Measurements from ENCODE around the gene RSRC2. TPM values are rescaled to one million over a fixed set of nuclear protein-coding genes. Genes with fewer than 3 reads are reported as not detected.
"Not testable (repeated sequence)": the region's sequence is repeated elsewhere in the genome, so short reads cannot be mapped to it uniquely, and the experiment has no call there.

The RSRC2 gene
- total RNA-seq, 1 experiment from 2014 or later: 57.9 TPM

- DNase-seq: peak; percentile 99
- peaks cover 52% of the 10 kb centered on the region for H3K36me3 ChIP-seq
- H3K4me3 ChIP-seq: peak within 1 kb of the TSS; percentile 90
- H3K9me3 ChIP-seq: no peaks in the 10 kb centered on the region
- no peaks in the 10 kb centered on the region for H3K27me3 ChIP-seq
Observed at GRCh38 chr12:122500685-122501488, 25.8 kb downstream of the RSRC2 start, which contains the start of gene ZCCHC8. ZCCHC8 (minus strand) TSS chr12:122500932; CDS start chr12:122500840, 92 bp downstream.

- peak; percentile 49 for DNase-seq
- H3K9me3 ChIP-seq: no peaks in the 10 kb centered on the region
- no peaks in the 10 kb centered on the region for H3K27me3 ChIP-seq
- peak overlapping the region; percentile 90 for H3K4me3 ChIP-seq
- H3K36me3 ChIP-seq: peaks cover 48% of the 10 kb centered on the region
Observed at GRCh38 chr12:122499991-122500684, 26.6 kb downstream of the RSRC2 start.

- Histone ChIP-seq H3K4me3 (no peak overlapping the region), H3K27me3 (no peaks in the 10 kb centered on the region), H3K36me3 (peaks cover 54% of the 10 kb centered on the region), H3K9me3 (no peaks in the 10 kb centered on the region)
- DNase-seq: no peak
Observed at GRCh38 chr12:122495258-122495657, 31.5 kb downstream of the RSRC2 start.

GRCh38 chr12:122493222-122493621 lies 33.5 kb downstream of the RSRC2 start:
- H3K9me3 ChIP-seq, DNase-seq, H3K4me3 ChIP-seq, H3K27me3 ChIP-seq: not testable (repeated sequence)
- H3K36me3 ChIP-seq: peaks cover 68% of the 10 kb centered on the region

GRCh38 chr12:122491991-122492390 lies 34.7 kb downstream of the RSRC2 start:
- Histone ChIP-seq H3K27me3 (no peaks in the 10 kb centered on the region), H3K9me3 (no peaks in the 10 kb centered on the region), H3K36me3 (peaks cover 73% of the 10 kb centered on the region), H3K4me3 (no peak overlapping the region)
- no peak for DNase-seq

- DNase-seq: no peak
- Histone ChIP-seq H3K27me3 (no peaks in the 10 kb centered on the region), H3K9me3 (no peaks in the 10 kb centered on the region), H3K4me3 (no peak overlapping the region), H3K36me3 (peaks cover 69% of the 10 kb centered on the region)
Observed at GRCh38 chr12:122489038-122489437, 37.7 kb downstream of the RSRC2 start.

GRCh38 chr12:122487807-122488206 lies 38.9 kb downstream of the RSRC2 start:
- H3K4me3 ChIP-seq: not testable (repeated sequence)
- H3K36me3 ChIP-seq: peaks cover 69% of the 10 kb centered on the region

GRCh38 chr12:122486805-122487426 lies 39.8 kb downstream of the RSRC2 start:
- Histone ChIP-seq H3K36me3 (peaks cover 69% of the 10 kb centered on the region), H3K27me3 (no peaks in the 10 kb centered on the region), H3K4me3 (no peak overlapping the region), H3K9me3 (no peaks in the 10 kb centered on the region)
- DNase-seq: no peak

More at GRCh38 chr12:122487807-122488206, 38.9 kb downstream of the RSRC2 start:
- not testable (repeated sequence) for DNase-seq, H3K9me3 ChIP-seq, H3K27me3 ChIP-seq

- not testable (repeated sequence) for DNase-seq, H3K4me3 ChIP-seq, H3K27me3 ChIP-seq, H3K9me3 ChIP-seq
- H3K36me3 ChIP-seq: peaks cover 72% of the 10 kb centered on the region
Observed at GRCh38 chr12:122486360-122486759, 40.4 kb downstream of the RSRC2 start.

GRCh38 chr12:122484385-122484784 lies 42.4 kb downstream of the RSRC2 start:
- H3K9me3 ChIP-seq, DNase-seq, H3K27me3 ChIP-seq, H3K4me3 ChIP-seq: not testable (repeated sequence)
- peaks cover 74% of the 10 kb centered on the region for H3K36me3 ChIP-seq

GRCh38 chr12:122483969-122484368 lies 42.8 kb downstream of the RSRC2 start:
- no peaks in the 10 kb centered on the region for H3K9me3 ChIP-seq
- H3K27me3 ChIP-seq: no peaks in the 10 kb centered on the region
- DNase-seq: no peak
- peaks cover 74% of the 10 kb centered on the region for H3K36me3 ChIP-seq
- no peak overlapping the region for H3K4me3 ChIP-seq

- Histone ChIP-seq H3K27me3 (no peaks in the 10 kb centered on the region), H3K36me3 (peaks cover 67% of the 10 kb centered on the region), H3K4me3 (no peak overlapping the region), H3K9me3 (no peaks in the 10 kb centered on the region)
- no peak for DNase-seq
Observed at GRCh38 chr12:122481861-122482260, 44.9 kb downstream of the RSRC2 start.

- no peak overlapping the region for H3K4me3 ChIP-seq
- H3K36me3 ChIP-seq: peaks cover 67% of the 10 kb centered on the region
- H3K27me3 ChIP-seq: no peaks in the 10 kb centered on the region
- H3K9me3 ChIP-seq: no peaks in the 10 kb centered on the region
- DNase-seq: no peak
Observed at GRCh38 chr12:122480753-122481152, 46.0 kb downstream of the RSRC2 start.

GRCh38 chr12:122474324-122474716 lies 52.4 kb downstream of the RSRC2 start:
- Histone ChIP-seq H3K27me3 (no peaks in the 10 kb centered on the region), H3K36me3 (peaks cover 65% of the 10 kb centered on the region), H3K4me3 (no peak overlapping the region), H3K9me3 (no peaks in the 10 kb centered on the region)
- DNase-seq: no peak

- Histone ChIP-seq H3K4me3 (no peak overlapping the region), H3K9me3 (no peaks in the 10 kb centered on the region), H3K27me3 (no peaks in the 10 kb centered on the region), H3K36me3 (peaks cover 59% of the 10 kb centered on the region)
- DNase-seq: no peak
Observed at GRCh38 chr12:122473543-122474323, 53.0 kb downstream of the RSRC2 start.

- no peaks in the 10 kb centered on the region for H3K27me3 ChIP-seq
- DNase-seq: no peak
- peaks cover 45% of the 10 kb centered on the region for H3K36me3 ChIP-seq
- no peak overlapping the region for H3K4me3 ChIP-seq
- no peaks in the 10 kb centered on the region for H3K9me3 ChIP-seq
Observed at GRCh38 chr12:122471324-122472226, 55.2 kb downstream of the RSRC2 start.
